Fibroblast of villous mesenchyme (primary cell): ENCODE measurements around the gene GSG1. TPM values are rescaled to one million over a fixed set of nuclear protein-coding genes. Genes with fewer than 3 reads are reported as not detected.
"Not testable (repeated sequence)": the region's sequence is repeated elsewhere in the genome, so short reads cannot be mapped to it uniquely, and the experiment has no call there.

ENCODE experiments used
- DNase-seq: peaks from one replicate; pipeline ENCODE4 v3.0.0-alpha.2; 2010; ENCODE audit warnings: low read depth
- H3K4me3 ChIP-seq: 2 replicates; pipeline ENCODE4 v1.5.1; 2011; ENCODE audit warnings: low read depth, mild to moderate bottlenecking, low read length
- CTCF ChIP-seq: IDR thresholded peaks from 2 replicates; pipeline ENCODE4 v1.5.1; 2012; ENCODE audit warnings: low read depth, mild to moderate bottlenecking, low read length; ENCODE audit not compliant: insufficient read depth
- total RNA-seq: library from RNA; depleted of rRNA; stranded (reverse); fragments of >200 nt; gene quantifications from 2 replicates; pipeline ENCODE4 v1.2.3, GENCODE V29; 2012

Gene GSG1
- total RNA-seq, 1 donor: 11.2 TPM

GRCh38 chr12:13069380-13069779 lies 34.1 kb downstream of the GSG1 start:
- H3K4me3 ChIP-seq: no peak overlapping the region
- TF ChIP-seq CTCF: no peak
- no peak for DNase-seq

- no peak for DNase-seq
- TF ChIP-seq CTCF: no peak
- H3K4me3 ChIP-seq: no peak overlapping the region
Observed at GRCh38 chr12:13067322-13067721, 36.1 kb downstream of the GSG1 start.

- no peak overlapping the region for H3K4me3 ChIP-seq
- no peak for TF ChIP-seq CTCF
- DNase-seq: no peak
Observed at GRCh38 chr12:13066459-13066858, 37.0 kb downstream of the GSG1 start.

- H3K4me3 ChIP-seq: no peak overlapping the region
- DNase-seq: peak; percentile 41
- no peak for TF ChIP-seq CTCF
Observed at GRCh38 chr12:13066014-13066413, 37.5 kb downstream of the GSG1 start.

GRCh38 chr12:13062669-13063068 lies 40.8 kb downstream of the GSG1 start:
- no peak for TF ChIP-seq CTCF
- DNase-seq: no peak
- H3K4me3 ChIP-seq: no peak overlapping the region

GRCh38 chr12:13061377-13061776 lies 42.1 kb downstream of the GSG1 start:
- H3K4me3 ChIP-seq: no peak overlapping the region
- TF ChIP-seq CTCF: no peak
- no peak for DNase-seq

GRCh38 chr12:13060581-13060980 lies 42.9 kb downstream of the GSG1 start:
- H3K4me3 ChIP-seq: no peak overlapping the region
- no peak for TF ChIP-seq CTCF
- DNase-seq: no peak

GRCh38 chr12:13053617-13054016 lies 49.9 kb downstream of the GSG1 start:
- DNase-seq, H3K4me3 ChIP-seq: not testable (repeated sequence)
